Measurements from ENCODE around the gene RERG. TPM values are rescaled to one million over a fixed set of nuclear protein-coding genes. Genes with fewer than 3 reads are reported as not detected.

Gene RERG
- total and polyA plus RNA-seq, 2 of the 4 experiments (the other 2 are of a cell fraction) = not detected

DNA sequence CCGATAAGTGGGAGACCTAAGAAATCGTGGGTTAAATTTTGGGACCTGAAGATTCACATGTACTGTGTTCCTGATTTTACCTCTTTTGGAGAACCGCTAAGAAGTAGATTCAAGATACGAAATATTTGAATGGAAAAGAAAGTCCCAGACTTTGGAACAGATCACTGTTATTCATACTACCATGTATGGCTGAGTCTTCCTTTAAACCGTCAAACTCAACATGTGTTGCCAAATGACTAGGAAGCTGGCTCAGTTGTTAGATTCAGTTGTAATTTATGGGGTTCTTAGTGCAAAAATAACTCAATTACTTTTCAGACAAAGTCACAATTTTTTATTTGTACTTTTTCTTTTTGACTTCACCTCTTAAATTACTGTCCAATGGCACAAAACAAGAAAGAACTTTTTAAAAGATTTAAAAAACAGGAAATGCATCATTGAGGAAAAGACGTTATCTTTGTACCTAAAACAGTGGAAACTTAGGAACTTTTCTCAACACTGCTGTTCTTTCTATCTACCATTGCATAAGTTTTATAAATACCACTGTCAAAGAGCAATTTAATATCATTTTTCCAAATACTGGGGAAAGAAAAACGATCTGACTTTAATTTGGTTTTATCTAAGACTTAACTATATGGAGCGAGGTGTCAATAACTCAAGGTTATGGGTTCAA, 15.7 kb downstream of the RERG start:
- H3K79me1 ChIP-seq (ENCODE audit: low read depth in 1 of 2, low read length in 2 of 2) = no peaks in the 10 kb centered on the region
- no peak overlapping the region for H2BK120ac ChIP-seq (ENCODE audit: low read depth, low read length)
- no peak overlapping the region for H2BK20ac ChIP-seq (ENCODE audit: low read depth, low read length)
- intact Hi-C loops (cut with micrococcal nuclease) (no loop called here), dilution Hi-C loops (cut with HindIII; ENCODE audit: low sequenced_read_pairs, unreplicated experiment) (no loop called here), in situ Hi-C loops (cut with MboI; ENCODE audit: low sequenced_read_pairs) (loop anchor here (10.0 kb wide), 1 partner anchor 191 kb away; no protein-coding TSS in a partner anchor)
- H3K27me3 ChIP-seq (ENCODE audit: control insufficient read depth, insufficient read depth, low read length) = no peaks in the 10 kb centered on the region
- H3K4me1 ChIP-seq (ENCODE audit: control insufficient read depth, insufficient read depth, low read length) = no peaks in the 10 kb centered on the region
- no peak overlapping the region for H4K8ac ChIP-seq (ENCODE audit: low read depth in 2 of 2, low read length in 2 of 2)
- no TSS peak for BruUV-seq (replicated peaks)
- H3K9ac ChIP-seq (ENCODE audit: low read depth, low read length) = no peak overlapping the region
- no peak overlapping the region for H3K14ac ChIP-seq (replicated peaks; ENCODE audit: low read depth, low read length)
- H3K9me1 ChIP-seq (ENCODE audit: insufficient read depth, low read length) = no peaks in the 10 kb centered on the region
- no peak overlapping the region for H2BK15ac ChIP-seq (ENCODE audit: low read depth, low read length)
- no peak overlapping the region for H3K4me3 ChIP-seq (ENCODE audit: insufficient read depth, low read depth, low read length)
- H4K20me1 ChIP-seq (ENCODE audit: insufficient read depth, low read length) = no peaks in the 10 kb centered on the region
- TF ChIP-seq CEBPB (IDR thresholded peaks at IDR 0.05; ENCODE audit: low read depth, low read length) = no peak
- TF ChIP-seq, protein P1, sequence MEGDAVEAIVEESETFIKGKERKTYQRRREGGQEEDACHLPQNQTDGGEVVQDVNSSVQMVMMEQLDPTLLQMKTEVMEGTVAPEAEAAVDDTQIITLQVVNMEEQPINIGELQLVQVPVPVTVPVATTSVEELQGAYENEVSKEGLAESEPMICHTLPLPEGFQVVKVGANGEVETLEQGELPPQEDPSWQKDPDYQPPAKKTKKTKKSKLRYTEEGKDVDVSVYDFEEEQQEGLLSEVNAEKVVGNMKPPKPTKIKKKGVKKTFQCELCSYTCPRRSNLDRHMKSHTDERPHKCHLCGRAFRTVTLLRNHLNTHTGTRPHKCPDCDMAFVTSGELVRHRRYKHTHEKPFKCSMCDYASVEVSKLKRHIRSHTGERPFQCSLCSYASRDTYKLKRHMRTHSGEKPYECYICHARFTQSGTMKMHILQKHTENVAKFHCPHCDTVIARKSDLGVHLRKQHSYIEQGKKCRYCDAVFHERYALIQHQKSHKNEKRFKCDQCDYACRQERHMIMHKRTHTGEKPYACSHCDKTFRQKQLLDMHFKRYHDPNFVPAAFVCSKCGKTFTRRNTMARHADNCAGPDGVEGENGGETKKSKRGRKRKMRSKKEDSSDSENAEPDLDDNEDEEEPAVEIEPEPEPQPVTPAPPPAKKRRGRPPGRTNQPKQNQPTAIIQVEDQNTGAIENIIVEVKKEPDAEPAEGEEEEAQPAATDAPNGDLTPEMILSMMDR (conservative IDR thresholded peaks at IDR 0.05; ENCODE audit: low read depth, low read length) = no peak
- TF ChIP-seq RFX5 (IDR thresholded peaks at IDR 0.05; ENCODE audit: low read depth, low read length) = no peak
- TF ChIP-seq MAZ (IDR thresholded peaks at IDR 0.05; ENCODE audit: borderline replicate concordance, low read depth, low read length) = no peak
- TF ChIP-seq BHLHE40 (IDR thresholded peaks at IDR 0.05; ENCODE audit: low read depth, low read length) = no peak
- TF ChIP-seq RCOR1 (IDR thresholded peaks at IDR 0.05; ENCODE audit: insufficient replicate concordance, low read length) = no peak
- DNase-seq = no peak
- no peak overlapping the region for H2AK5ac ChIP-seq (ENCODE audit: low read depth, low read length)
- no peak overlapping the region for H3K4me2 ChIP-seq (ENCODE audit: low read depth, low read length)
- H3K23ac ChIP-seq (ENCODE audit: low read depth, low read length) = no peak overlapping the region
- H3K27ac ChIP-seq (ENCODE audit: insufficient read depth, low read length) = no peak overlapping the region
- WGBS, 2 experiments (ENCODE audit: extremely low coverage in 2 of 2, insufficient read length in 1 of 2) = no CpG with 5 or more reads among the region's 8 CpGs
- no peaks in the 10 kb centered on the region for H3K9me3 ChIP-seq (ENCODE audit: control insufficient read depth, insufficient read depth, low read length)
- H3K36me3 ChIP-seq (ENCODE audit: control insufficient read depth, insufficient read depth, low read length) = no peaks in the 10 kb centered on the region
- H2BK5ac ChIP-seq (ENCODE audit: low read depth, low read length, poor library complexity, severe bottlenecking) = no peak overlapping the region
- H4K91ac ChIP-seq (ENCODE audit: insufficient read depth, low read depth, low read length) = no peak overlapping the region
- no peak for ATAC-seq (ENCODE audit: low read depth)
- H3K18ac ChIP-seq (ENCODE audit: low read depth, low read length) = no peak overlapping the region
- H4K5ac ChIP-seq (ENCODE audit: low read depth, low read length) = no peak overlapping the region
- no peak overlapping the region for H2AK9ac ChIP-seq (replicated peaks; ENCODE audit: low read depth, low read length, poor library complexity)
- no peak overlapping the region for H3K56ac ChIP-seq (ENCODE audit: extremely low read depth, insufficient read depth, low read length)
- POLR2A ChIA-PET (ENCODE audit: unreplicated experiment) = no interaction called here
- H3K4ac ChIP-seq (ENCODE audit: low read depth, low read length) = no peak overlapping the region
- no peak overlapping the region for H2AFZ ChIP-seq (replicated peaks; ENCODE audit: low read length, poor library complexity)
- CTCF ChIA-PET = interaction anchor here (1.6 to 1.8 kb wide), 2 partner anchors 16 kb away, joined by 5 to 6 read pairs; partner anchors contain the start of gene RERG

Data from IMR-90 (cell line).